K562 treated with DMSO at 1 percent for 12 hours (cell line): ENCODE data around the gene HMOX2. TPM values are rescaled to one million over a fixed set of nuclear protein-coding genes. Genes with fewer than 3 reads are reported as not detected.

ENCODE experiments used
- total RNA-seq: library from RNA; unstranded; fragments of 300-600 nt; gene quantifications from 2 replicates; pipeline ENCODE4 v1.2.3, GENCODE V29; 2022; ENCODE audit not compliant: insufficient read depth

The HMOX2 gene, protein sequence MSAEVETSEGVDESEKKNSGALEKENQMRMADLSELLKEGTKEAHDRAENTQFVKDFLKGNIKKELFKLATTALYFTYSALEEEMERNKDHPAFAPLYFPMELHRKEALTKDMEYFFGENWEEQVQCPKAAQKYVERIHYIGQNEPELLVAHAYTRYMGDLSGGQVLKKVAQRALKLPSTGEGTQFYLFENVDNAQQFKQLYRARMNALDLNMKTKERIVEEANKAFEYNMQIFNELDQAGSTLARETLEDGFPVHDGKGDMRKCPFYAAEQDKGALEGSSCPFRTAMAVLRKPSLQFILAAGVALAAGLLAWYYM
- total RNA-seq: 54.6 and 61.1 TPM in 2 replicates

DNA sequence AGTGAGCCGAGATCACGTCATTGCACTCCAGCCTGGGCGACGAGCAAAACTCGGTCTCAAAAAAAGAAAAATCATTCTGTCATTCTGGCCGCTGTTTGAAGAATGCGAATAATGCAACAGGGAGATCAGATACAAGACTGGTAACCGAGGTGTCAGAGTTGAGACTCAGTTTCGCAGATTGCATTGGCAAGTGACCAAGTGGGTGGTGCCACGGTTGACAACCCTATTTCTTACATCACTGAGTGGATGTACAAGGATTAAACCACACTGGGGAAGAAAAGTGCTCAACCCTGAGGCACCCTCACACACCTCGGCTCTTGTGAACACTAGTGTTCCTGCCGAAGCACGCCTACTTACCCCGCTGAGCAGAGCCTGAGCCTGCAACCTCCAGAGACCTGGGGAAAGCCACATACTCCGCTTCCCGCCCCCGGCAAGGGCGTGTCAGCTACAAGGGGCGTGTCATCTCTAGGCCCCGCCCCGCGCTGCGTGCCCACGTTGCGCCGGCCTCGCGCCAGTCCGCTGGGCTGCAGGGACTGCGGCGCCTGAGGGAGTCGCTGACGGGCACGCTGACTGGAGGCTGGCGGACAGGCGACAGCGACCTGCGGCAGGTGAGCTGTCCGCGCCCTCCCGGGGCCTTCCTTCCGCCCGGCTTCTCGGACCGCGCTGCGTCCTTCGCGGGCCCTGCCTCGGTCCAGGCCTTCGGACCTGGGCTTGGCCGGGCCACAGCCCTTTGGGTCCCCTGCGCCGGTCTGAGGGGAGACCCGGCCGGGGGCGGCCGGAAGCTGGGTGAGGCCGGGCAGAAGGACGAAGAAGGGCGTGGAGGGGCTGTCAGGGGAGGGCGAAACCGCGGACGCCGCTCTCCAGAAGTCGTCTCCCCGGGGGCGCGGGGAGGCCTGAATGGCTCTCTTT is at the start of gene HMOX2:
TSS of gene HMOX2 (plus strand) at position 519 of the 909 bp plus-strand sequence. CDS start 29,127 bp downstream, outside the sequence.

DNA sequence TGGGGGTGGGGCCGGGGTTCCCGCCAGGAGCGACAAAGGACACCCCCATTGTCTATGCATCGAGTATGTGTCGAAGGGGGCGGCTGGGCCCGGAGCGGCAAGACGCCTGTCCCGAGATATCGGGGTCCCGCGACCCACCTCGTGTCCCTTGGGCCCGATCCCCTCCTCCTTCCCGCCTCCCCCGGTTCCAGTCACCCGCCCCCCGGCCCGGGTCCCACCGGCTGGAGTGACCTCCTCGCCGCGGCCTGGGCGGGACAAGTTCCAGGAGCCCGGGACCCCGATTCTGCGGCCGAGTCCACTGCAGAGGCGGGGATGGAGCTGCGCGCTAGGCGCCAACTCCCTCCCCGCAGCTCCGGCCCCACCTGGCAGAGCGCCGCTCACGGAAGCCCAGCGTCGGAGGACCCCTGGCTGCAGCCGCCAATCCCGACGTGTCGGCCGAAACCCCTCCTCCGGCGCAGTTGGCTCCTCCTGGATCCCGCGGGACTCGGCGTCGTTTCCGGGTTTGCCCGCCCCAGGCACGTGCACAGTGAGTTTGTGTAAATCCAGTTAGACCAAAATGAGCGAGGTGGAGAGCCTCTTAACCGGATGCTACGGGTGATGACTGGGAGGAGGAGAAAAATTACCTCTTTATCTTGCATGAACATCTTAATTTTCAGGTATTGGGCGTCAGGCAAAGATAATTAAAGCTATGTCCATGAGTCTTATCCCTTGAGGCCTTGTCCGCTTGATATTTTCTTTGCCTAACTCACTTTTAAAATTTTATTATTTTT is 1.8 kb upstream of the HMOX2 start, which contains the start of gene NMRAL1:
TSS of gene NMRAL1 (minus strand) at position 434 of the 770 bp plus-strand sequence. CDS start 493 bp downstream, outside the sequence.

DNA sequence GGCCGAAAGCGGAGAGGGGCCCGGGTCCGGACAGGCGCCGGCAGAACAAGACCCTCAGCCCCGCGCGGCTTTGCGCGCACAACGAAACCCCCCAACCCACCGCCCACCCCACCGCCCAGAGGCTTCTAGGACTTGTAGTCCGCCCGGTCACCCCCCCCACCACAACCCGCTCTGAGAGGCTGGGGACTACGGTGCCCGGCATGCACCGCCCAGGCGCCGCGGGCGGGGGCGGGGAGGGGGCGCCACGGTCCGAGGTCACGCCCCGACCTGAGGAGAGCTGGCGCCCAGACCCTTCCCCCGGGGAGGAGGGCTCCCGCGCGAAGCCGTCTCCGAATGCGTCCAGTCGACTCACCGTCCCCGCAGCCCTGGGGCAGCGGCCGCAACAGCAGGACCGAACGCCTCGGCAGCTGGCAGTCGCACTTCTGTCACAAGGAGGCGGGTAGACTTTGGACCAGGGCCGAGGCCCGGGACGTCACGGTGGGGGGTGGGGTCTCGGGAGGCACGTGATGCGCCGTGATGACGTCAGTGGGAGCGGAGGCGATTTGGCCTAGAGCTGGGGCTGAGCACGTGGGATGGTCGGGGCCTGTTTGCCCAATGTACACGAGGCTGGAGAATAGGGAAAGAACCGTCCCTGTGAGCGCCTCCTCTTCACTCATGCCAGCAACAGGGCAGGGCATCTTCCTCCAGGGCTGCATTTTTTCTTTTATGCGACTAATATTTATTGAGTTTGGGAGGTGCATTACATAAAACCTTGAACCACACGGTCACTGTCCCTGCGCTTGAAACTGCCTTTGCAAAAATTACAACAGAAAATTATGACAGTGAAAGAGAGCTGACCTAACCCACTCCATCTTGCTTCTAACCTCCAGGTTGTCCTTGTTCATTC is 62.4 kb downstream of the HMOX2 start, which contains the start of gene CDIP1:
TSS of gene CDIP1 (minus strand) at position 424 of the 886 bp plus-strand sequence. CDS start 24,643 bp downstream, outside the sequence.

DNA sequence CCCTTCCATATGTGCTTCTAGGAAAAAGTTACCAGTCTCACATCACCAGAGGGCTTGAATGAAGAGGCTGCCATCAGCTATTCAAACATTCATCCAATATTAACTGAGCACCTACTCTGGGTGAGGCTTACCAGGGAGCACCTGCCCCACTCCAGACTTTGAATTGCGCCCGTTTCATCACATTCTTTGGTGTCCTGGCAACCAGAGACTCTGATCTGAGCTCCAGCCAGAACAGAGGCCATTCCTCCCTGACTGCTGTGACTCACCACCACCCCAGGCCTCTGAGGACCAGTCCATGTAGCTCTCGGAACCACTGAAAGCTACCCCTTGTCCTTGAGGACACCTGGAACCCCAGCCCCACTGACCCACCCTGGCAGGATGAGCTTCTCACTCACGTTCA is 79.9 kb downstream of the HMOX2 start, which contains the start of gene C16orf96:
TSS of gene C16orf96 (plus strand) at position 229 of the 400 bp plus-strand sequence. CDS start at position 379, 150 bp downstream.

Other genes starting within 250 kb of the HMOX2 start
- gene SRL, start 234.3 kb upstream of the HMOX2 start, total RNA-seq: not detected in 2 replicates
- 5.8 and 6.2 TPM in 2 replicates for gene TFAP4, start 203.4 kb upstream of the HMOX2 start, total RNA-seq
- gene GLIS2, start 160.3 kb upstream of the HMOX2 start, total RNA-seq: 13.7 and 23.8 TPM in 2 replicates
- gene PAM16, start 125.1 kb upstream of the HMOX2 start, total RNA-seq: 58.1 and 191 TPM in 2 replicates
- 29.7 and 34.4 TPM in 2 replicates for gene VASN, start 104.5 kb upstream of the HMOX2 start, total RNA-seq
- 59.9 and 88.5 TPM in 2 replicates for gene CORO7, start 59.8 kb upstream of the HMOX2 start, total RNA-seq
- 34.9 and 65.7 TPM in 2 replicates for gene DNAJA3, start 50.5 kb upstream of the HMOX2 start, total RNA-seq
- 84.9 and 113 TPM in 2 replicates for gene NMRAL1, start 1.8 kb upstream of the HMOX2 start, total RNA-seq
- 0.59 TPM in 1 of 2 replicates, not detected in the other for gene CDIP1, start 62.4 kb downstream of the HMOX2 start, total RNA-seq
- gene C16orf96, start 79.9 kb downstream of the HMOX2 start, total RNA-seq: not detected in 2 replicates
- 43.1 and 44.9 TPM in 2 replicates for gene UBALD1, start 138.5 kb downstream of the HMOX2 start, total RNA-seq
- gene MGRN1, start 148.4 kb downstream of the HMOX2 start, total RNA-seq: 18.1 and 41.4 TPM in 2 replicates
- gene NUDT16L1, start 217.2 kb downstream of the HMOX2 start, total RNA-seq: 29.4 and 37.7 TPM in 2 replicates